Measurements from ENCODE around the gene KCNC1. TPM values are rescaled to one million over a fixed set of nuclear protein-coding genes. Genes with fewer than 3 reads are reported as not detected.

Gene KCNC1
- total and polyA plus RNA-seq, 7 experiments from 2014 or later = not detected

GRCh38 chr11:17799147-17799546 is 64.6 kb downstream of the KCNC1 start:
- Histone ChIP-seq H3K27me3 (ENCODE audit: control insufficient read depth in 2 of 2, insufficient read depth in 2 of 2, low read length in 2 of 2) (no peaks in the 10 kb centered on the region), H3K36me3 (ENCODE audit: control insufficient read depth in 2 of 3, insufficient read depth in 3 of 3, low read length in 3 of 3) (no peaks in the 10 kb centered on the region), H3K4me1 (ENCODE audit: control insufficient read depth in 2 of 2, insufficient read depth in 2 of 2, low read length in 2 of 2) (no peaks in the 10 kb centered on the region), H3K27ac (ENCODE audit: low read depth, low read length) (no peak overlapping the region), H3K4me3 (ENCODE audit: low read length) (no peak overlapping the region), H3K9me3 (ENCODE audit: control insufficient read depth in 2 of 3, low read length in 3 of 3) (no peaks in the 10 kb centered on the region)
- Mint-ChIP-seq H3K4me3 (no peak overlapping the region), H3K36me3 (peaks cover 0 to 59% (median 25%) of the 10 kb centered on the region in 5 donors), H3K27ac (no peak overlapping the region), H3K4me1 (no peaks in the 10 kb centered on the region), H3K27me3 (no peaks in the 10 kb centered on the region), H3K9me3 (peaks cover 0 to 2% (median 0%) of the 10 kb centered on the region in 11 donors)
- intact Hi-C loops (cut with micrococcal nuclease) = no loop called here
- POLR2A ChIA-PET = no interaction called here
- no peak for ATAC-seq
- no peak for DNase-seq
- CTCF ChIA-PET = no interaction called here

GRCh38 chr11:17801166-17801565 is 66.6 kb downstream of the KCNC1 start:
- ATAC-seq = no peak
- Mint-ChIP-seq H3K27ac (no peak overlapping the region), H3K4me3 (no peak overlapping the region), H3K4me1 (no peaks in the 10 kb centered on the region), H3K27me3 (no peaks in the 10 kb centered on the region), H3K9me3 (peaks cover 0 to 2% (median 0%) of the 10 kb centered on the region in 11 donors), H3K36me3 (peaks cover 0 to 62% (median 24%) of the 10 kb centered on the region in 5 donors)
- intact Hi-C loops (cut with micrococcal nuclease) = no loop called here
- H3K36me3 ChIP-seq (ENCODE audit: control insufficient read depth in 2 of 3, insufficient read depth in 3 of 3, low read length in 3 of 3) = no peaks in the 10 kb centered on the region
- ChIA-PET POLR2A (no interaction called here), CTCF (no interaction called here)
- no peaks in the 10 kb centered on the region for H3K27me3 ChIP-seq (ENCODE audit: control insufficient read depth in 2 of 2, insufficient read depth in 2 of 2, low read length in 2 of 2)
- no peak overlapping the region for H3K4me3 ChIP-seq (ENCODE audit: low read length)
- no peaks in the 10 kb centered on the region for H3K9me3 ChIP-seq (ENCODE audit: control insufficient read depth in 2 of 3, low read length in 3 of 3)
- H3K27ac ChIP-seq (ENCODE audit: low read depth, low read length) = no peak overlapping the region
- no peak for DNase-seq
- H3K4me1 ChIP-seq (ENCODE audit: control insufficient read depth in 2 of 2, insufficient read depth in 2 of 2, low read length in 2 of 2) = no peaks in the 10 kb centered on the region

GRCh38 chr11:17802491-17802890 is 67.9 kb downstream of the KCNC1 start:
- ChIA-PET POLR2A (no interaction called here), CTCF (no interaction called here)
- Histone ChIP-seq H3K27ac (ENCODE audit: low read depth, low read length) (no peak overlapping the region), H3K4me1 (ENCODE audit: control insufficient read depth in 2 of 2, insufficient read depth in 2 of 2, low read length in 2 of 2) (no peaks in the 10 kb centered on the region), H3K4me3 (ENCODE audit: low read length) (no peak overlapping the region), H3K9me3 (ENCODE audit: control insufficient read depth in 2 of 3, low read length in 3 of 3) (no peaks in the 10 kb centered on the region), H3K36me3 (ENCODE audit: control insufficient read depth in 2 of 3, insufficient read depth in 3 of 3, low read length in 3 of 3) (no peaks in the 10 kb centered on the region), H3K27me3 (ENCODE audit: control insufficient read depth in 2 of 2, insufficient read depth in 2 of 2, low read length in 2 of 2) (no peaks in the 10 kb centered on the region)
- ATAC-seq (no peak), DNase-seq (no peak)
- intact Hi-C loops (cut with micrococcal nuclease) = no loop called here
- H3K27me3 Mint-ChIP-seq = no peaks in the 10 kb centered on the region
- peaks cover 0 to 2% (median 0%) of the 10 kb centered on the region in 11 donors for H3K9me3 Mint-ChIP-seq
- no peaks in the 10 kb centered on the region for H3K4me1 Mint-ChIP-seq
- H3K36me3 Mint-ChIP-seq = peaks cover 0 to 57% (median 23%) of the 10 kb centered on the region in 5 donors
- H3K4me3 Mint-ChIP-seq = no peak overlapping the region
- H3K27ac Mint-ChIP-seq = no peak overlapping the region

GRCh38 chr11:17803754-17804334 is 69.3 kb downstream of the KCNC1 start:
- no peaks in the 10 kb centered on the region for H3K36me3 ChIP-seq (ENCODE audit: control insufficient read depth in 2 of 3, insufficient read depth in 3 of 3, low read length in 3 of 3)
- no peaks in the 10 kb centered on the region for H3K9me3 ChIP-seq (ENCODE audit: control insufficient read depth in 2 of 3, low read length in 3 of 3)
- no peak for DNase-seq
- H3K27ac ChIP-seq (ENCODE audit: low read depth, low read length) = no peak overlapping the region
- H3K4me1 ChIP-seq (ENCODE audit: control insufficient read depth in 2 of 2, insufficient read depth in 2 of 2, low read length in 2 of 2) = no peaks in the 10 kb centered on the region
- H3K4me1 Mint-ChIP-seq = peaks cover 0 to under 1% (median 0%) of the 10 kb centered on the region in 7 donors
- ChIA-PET POLR2A (no interaction called here), CTCF (no interaction called here)
- ATAC-seq = no peak
- no peak overlapping the region for H3K27ac Mint-ChIP-seq
- peaks cover 0 to 3% (median 0%) of the 10 kb centered on the region in 11 donors for H3K9me3 Mint-ChIP-seq
- intact Hi-C loops (cut with micrococcal nuclease) = no loop called here
- peaks cover 0 to 55% (median 23%) of the 10 kb centered on the region in 5 donors for H3K36me3 Mint-ChIP-seq
- no peaks in the 10 kb centered on the region for H3K27me3 ChIP-seq (ENCODE audit: control insufficient read depth in 2 of 2, insufficient read depth in 2 of 2, low read length in 2 of 2)
- no peak overlapping the region for H3K4me3 ChIP-seq (ENCODE audit: low read length)
- no peak overlapping the region for H3K4me3 Mint-ChIP-seq
- no peaks in the 10 kb centered on the region for H3K27me3 Mint-ChIP-seq

GRCh38 chr11:17805043-17805442 is 70.5 kb downstream of the KCNC1 start:
- H3K27me3 Mint-ChIP-seq = no peaks in the 10 kb centered on the region
- Histone ChIP-seq H3K4me1 (ENCODE audit: control insufficient read depth in 2 of 2, insufficient read depth in 2 of 2, low read length in 2 of 2) (no peaks in the 10 kb centered on the region), H3K36me3 (ENCODE audit: control insufficient read depth in 2 of 3, insufficient read depth in 3 of 3, low read length in 3 of 3) (no peaks in the 10 kb centered on the region), H3K27me3 (ENCODE audit: control insufficient read depth in 2 of 2, insufficient read depth in 2 of 2, low read length in 2 of 2) (no peaks in the 10 kb centered on the region), H3K4me3 (ENCODE audit: low read length) (no peak overlapping the region), H3K9me3 (ENCODE audit: control insufficient read depth in 2 of 3, low read length in 3 of 3) (no peaks in the 10 kb centered on the region), H3K27ac (ENCODE audit: low read depth, low read length) (no peak overlapping the region)
- peaks cover 0 to 56% (median 25%) of the 10 kb centered on the region in 5 donors for H3K36me3 Mint-ChIP-seq
- DNase-seq (no peak), ATAC-seq (no peak)
- ChIA-PET POLR2A (no interaction called here), CTCF (no interaction called here)
- intact Hi-C loops (cut with micrococcal nuclease) = no loop called here
- H3K4me1 Mint-ChIP-seq = peaks cover 0 to 2% (median 0%) of the 10 kb centered on the region in 7 donors
- no peak overlapping the region for H3K4me3 Mint-ChIP-seq
- H3K27ac Mint-ChIP-seq = no peak overlapping the region
- peaks cover 0 to 8% (median 0%) of the 10 kb centered on the region in 11 donors for H3K9me3 Mint-ChIP-seq

- ChIA-PET CTCF (no interaction called here), POLR2A (no interaction called here)
- no peak overlapping the region for H3K4me3 ChIP-seq (ENCODE audit: low read length)
- Mint-ChIP-seq H3K4me3 (no peak overlapping the region), H3K27ac (no peak overlapping the region), H3K27me3 (no peaks in the 10 kb centered on the region), H3K9me3 (peaks cover 0 to 8% (median 0%) of the 10 kb centered on the region in 11 donors), H3K36me3 (peaks cover 0 to 53% (median 24%) of the 10 kb centered on the region in 5 donors), H3K4me1 (peaks cover 0 to 2% (median 0%) of the 10 kb centered on the region in 7 donors)
- H3K4me1 ChIP-seq (ENCODE audit: control insufficient read depth in 2 of 2, insufficient read depth in 2 of 2, low read length in 2 of 2) = no peaks in the 10 kb centered on the region
- no peaks in the 10 kb centered on the region for H3K36me3 ChIP-seq (ENCODE audit: control insufficient read depth in 2 of 3, insufficient read depth in 3 of 3, low read length in 3 of 3)
- no peak for DNase-seq
- no peaks in the 10 kb centered on the region for H3K9me3 ChIP-seq (ENCODE audit: control insufficient read depth in 2 of 3, low read length in 3 of 3)
- no peak for ATAC-seq
- H3K27ac ChIP-seq (ENCODE audit: low read depth, low read length) = no peak overlapping the region
- intact Hi-C loops (cut with micrococcal nuclease) = no loop called here
- H3K27me3 ChIP-seq (ENCODE audit: control insufficient read depth in 2 of 2, insufficient read depth in 2 of 2, low read length in 2 of 2) = no peaks in the 10 kb centered on the region
These were observed 71.3 kb downstream of the KCNC1 start for GRCh38 chr11:17805873-17806272.

- H3K9me3 Mint-ChIP-seq = peaks cover 0 to 8% (median 0%) of the 10 kb centered on the region in 11 donors
- H3K4me1 Mint-ChIP-seq = peaks cover 0 to 5% (median 0%) of the 10 kb centered on the region in 7 donors
- ATAC-seq (no peak), DNase-seq (no peak)
- peaks cover 0 to 53% (median 24%) of the 10 kb centered on the region in 5 donors for H3K36me3 Mint-ChIP-seq
- no peaks in the 10 kb centered on the region for H3K27me3 ChIP-seq (ENCODE audit: control insufficient read depth in 2 of 2, insufficient read depth in 2 of 2, low read length in 2 of 2)
- H3K27ac Mint-ChIP-seq = no peak overlapping the region
- H3K4me3 Mint-ChIP-seq = no peak overlapping the region
- no peak overlapping the region for H3K27ac ChIP-seq (ENCODE audit: low read depth, low read length)
- H3K36me3 ChIP-seq (ENCODE audit: control insufficient read depth in 2 of 3, insufficient read depth in 3 of 3, low read length in 3 of 3) = no peaks in the 10 kb centered on the region
- intact Hi-C loops (cut with micrococcal nuclease) = no loop called here
- no peaks in the 10 kb centered on the region for H3K27me3 Mint-ChIP-seq
- CTCF ChIA-PET = no interaction called here
- POLR2A ChIA-PET = no interaction called here
- H3K4me3 ChIP-seq (ENCODE audit: low read length) = no peak overlapping the region
- H3K4me1 ChIP-seq (ENCODE audit: control insufficient read depth in 2 of 2, insufficient read depth in 2 of 2, low read length in 2 of 2) = no peaks in the 10 kb centered on the region
- no peaks in the 10 kb centered on the region for H3K9me3 ChIP-seq (ENCODE audit: control insufficient read depth in 2 of 3, low read length in 3 of 3)
These were observed 72.5 kb downstream of the KCNC1 start for GRCh38 chr11:17807034-17807433.
